ENCODE measurements around the gene ZNF639. TPM values are rescaled to one million over a fixed set of nuclear protein-coding genes. Genes with fewer than 3 reads are reported as not detected.
"Not testable (repeated sequence)": the region's sequence is repeated elsewhere in the genome, so short reads cannot be mapped to it uniquely, and the experiment has no call there.

The ZNF639 gene
- total RNA-seq (10 to 100 TPM; 63.6 to 68.9 TPM), total RNA-seq (65.5 to 80.4 reads per million in 2 donors)

GRCh38 chr3:179322286-179323196 lies at the start of gene ZNF639:
TSS of gene ZNF639 (plus strand) at chr3:179323031. CDS start at chr3:179328294, 5,263 bp downstream.
- Mint-ChIP-seq H3K36me3 (ENCODE audit: low read depth) (no peaks in the 10 kb centered on the region), H3K4me1 (peaks cover 24% of the 10 kb centered on the region), H3K4me3 (peak within 1 kb of the TSS; percentile 91), H3K27ac (peak within 1 kb of the TSS; percentile 96), H3K27me3 (no peaks in the 10 kb centered on the region)
- peak; percentile 88 for ATAC-seq
- peak; percentile 83 to 90 (median 83) for DNase-seq
- H3K9me3 ChIP-seq (ENCODE audit: control insufficient read depth, low read length, poor library complexity, severe bottlenecking): no peaks in the 10 kb centered on the region

DNA sequence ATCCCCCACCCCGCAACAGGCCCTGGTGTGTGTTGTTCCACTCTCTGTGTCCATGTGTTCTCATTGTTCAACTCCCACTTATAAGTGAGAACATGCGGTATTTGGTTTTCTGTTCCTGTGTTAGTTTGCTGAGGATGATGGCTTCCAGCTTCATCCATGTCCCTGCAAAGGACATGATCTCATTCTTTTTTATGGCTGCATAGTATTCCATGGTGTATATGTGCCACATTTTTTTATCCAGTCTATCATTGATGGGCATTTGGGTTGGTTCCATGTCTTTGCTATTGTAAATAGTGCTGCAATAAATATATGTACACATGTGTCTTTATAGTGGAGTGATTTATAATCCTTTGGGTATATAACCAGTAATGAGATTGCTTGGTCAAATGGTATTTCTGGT lies 48.4 kb upstream of the ZNF639 start:
- not testable (repeated sequence) for H3K36me3 Mint-ChIP-seq (ENCODE audit: low read depth); H3K9me3 ChIP-seq (ENCODE audit: control insufficient read depth, low read length, poor library complexity, severe bottlenecking); H3K4me3 Mint-ChIP-seq; ATAC-seq; H3K27ac Mint-ChIP-seq; DNase-seq; H3K4me1 Mint-ChIP-seq
- peaks cover 22% of the 10 kb centered on the region for H3K27me3 Mint-ChIP-seq

GRCh38 chr3:179276001-179276400 lies 46.8 kb upstream of the ZNF639 start:
- Mint-ChIP-seq H3K36me3 (ENCODE audit: low read depth) (peaks cover 2% of the 10 kb centered on the region), H3K27ac (no peak overlapping the region), H3K27me3 (peaks cover 25% of the 10 kb centered on the region), H3K4me1 (peaks cover 2% of the 10 kb centered on the region), H3K4me3 (no peak overlapping the region)
- no peaks in the 10 kb centered on the region for H3K9me3 ChIP-seq (ENCODE audit: control insufficient read depth, low read length, poor library complexity, severe bottlenecking)
- DNase-seq (no peak), ATAC-seq (no peak)

DNA sequence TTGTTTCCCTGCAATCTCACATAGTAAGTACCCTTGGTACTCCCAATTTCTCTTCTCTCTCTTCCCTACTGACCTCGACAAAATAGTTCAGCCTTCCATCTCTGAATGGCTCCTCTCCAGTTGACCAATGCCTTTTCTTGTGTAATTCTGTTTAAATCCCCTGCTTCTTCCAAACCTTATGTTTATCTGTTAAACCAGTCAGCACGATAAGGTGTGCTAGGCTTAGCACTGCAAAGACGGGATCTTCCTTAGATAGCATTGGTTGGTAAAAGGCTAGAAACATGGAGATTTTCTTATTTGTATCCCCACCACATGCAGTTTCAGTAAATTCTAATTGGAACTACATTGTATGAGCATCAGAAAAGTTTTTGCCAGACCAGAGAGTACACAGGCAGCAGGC lies 46.1 kb upstream of the ZNF639 start:
- no peaks in the 10 kb centered on the region for H3K9me3 ChIP-seq (ENCODE audit: control insufficient read depth, low read length, poor library complexity, severe bottlenecking)
- Mint-ChIP-seq H3K36me3 (ENCODE audit: low read depth) (peaks cover 2% of the 10 kb centered on the region), H3K27me3 (peaks cover 25% of the 10 kb centered on the region), H3K4me1 (peaks cover 2% of the 10 kb centered on the region), H3K4me3 (no peak overlapping the region), H3K27ac (no peak overlapping the region)
- DNase-seq: no peak
- ATAC-seq: no peak

DNA sequence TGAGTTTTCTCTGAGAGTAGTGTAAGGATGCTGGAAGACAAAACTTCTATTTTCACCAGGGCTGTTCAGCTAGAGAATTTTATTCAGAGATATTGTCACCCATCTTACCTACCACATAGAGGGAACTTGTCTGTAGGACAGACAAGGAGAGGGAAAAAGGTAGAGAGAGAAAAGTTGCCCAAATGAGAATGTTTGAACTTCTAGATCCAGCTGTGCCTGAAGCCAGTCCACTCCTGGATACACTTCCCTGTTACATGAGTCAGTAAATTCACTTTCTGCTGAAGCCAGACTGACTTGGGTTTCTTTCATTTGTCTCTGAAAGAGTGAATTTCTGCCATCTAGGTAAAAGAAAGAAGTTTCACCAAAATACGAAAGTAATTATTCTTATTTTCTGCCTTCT lies 44.7 kb upstream of the ZNF639 start:
- Mint-ChIP-seq H3K4me1 (no peaks in the 10 kb centered on the region), H3K27me3 (peaks cover 38% of the 10 kb centered on the region), H3K27ac (no peak overlapping the region), H3K4me3 (no peak overlapping the region), H3K36me3 (ENCODE audit: low read depth) (peaks cover 2% of the 10 kb centered on the region)
- no peak for ATAC-seq
- no peak for DNase-seq
- no peaks in the 10 kb centered on the region for H3K9me3 ChIP-seq (ENCODE audit: control insufficient read depth, low read length, poor library complexity, severe bottlenecking)

GRCh38 chr3:179278932-179279693 lies 43.7 kb upstream of the ZNF639 start:
- H3K9me3 ChIP-seq (ENCODE audit: control insufficient read depth, low read length, poor library complexity, severe bottlenecking): no peaks in the 10 kb centered on the region
- ATAC-seq (no peak), DNase-seq (no peak)
- H3K4me1 Mint-ChIP-seq: no peaks in the 10 kb centered on the region
- H3K4me3 Mint-ChIP-seq: no peak overlapping the region
- H3K27ac Mint-ChIP-seq: no peak overlapping the region
- peaks cover 45% of the 10 kb centered on the region for H3K27me3 Mint-ChIP-seq
- H3K36me3 Mint-ChIP-seq (ENCODE audit: low read depth): peaks cover 2% of the 10 kb centered on the region

DNA sequence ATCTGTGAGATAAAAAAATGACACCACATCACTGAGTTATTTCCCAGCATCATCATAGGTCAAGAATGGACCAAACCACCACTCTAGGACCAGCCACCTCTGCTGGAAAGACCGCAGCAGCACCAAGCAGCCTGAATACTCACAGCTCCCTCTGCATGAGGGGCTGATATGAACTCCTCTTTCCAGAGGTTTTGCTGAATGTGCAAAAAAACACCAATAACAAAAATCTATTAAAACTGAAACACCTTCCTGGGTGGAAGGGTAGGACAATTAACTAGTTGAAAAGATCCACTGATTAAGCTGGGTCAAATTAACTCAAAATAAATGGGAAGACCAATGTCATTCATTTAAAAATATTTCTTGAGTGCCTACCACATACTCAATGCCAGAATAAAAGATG lies 43.0 kb upstream of the ZNF639 start:
- DNase-seq (no peak), ATAC-seq (no peak)
- Mint-ChIP-seq H3K27me3 (peaks cover 52% of the 10 kb centered on the region), H3K4me3 (no peak overlapping the region), H3K36me3 (ENCODE audit: low read depth) (peaks cover 2% of the 10 kb centered on the region), H3K4me1 (no peaks in the 10 kb centered on the region), H3K27ac (no peak overlapping the region)
- H3K9me3 ChIP-seq (ENCODE audit: control insufficient read depth, low read length, poor library complexity, severe bottlenecking): no peaks in the 10 kb centered on the region

GRCh38 chr3:179281825-179282224 lies 41.0 kb upstream of the ZNF639 start:
- peaks cover 46% of the 10 kb centered on the region for H3K27me3 Mint-ChIP-seq
- H3K4me3 Mint-ChIP-seq: no peak overlapping the region
- H3K9me3 ChIP-seq (ENCODE audit: control insufficient read depth, low read length, poor library complexity, severe bottlenecking): no peaks in the 10 kb centered on the region
- ATAC-seq (no peak), DNase-seq (no peak)
- H3K27ac Mint-ChIP-seq: no peak overlapping the region
- no peaks in the 10 kb centered on the region for H3K36me3 Mint-ChIP-seq (ENCODE audit: low read depth)
- H3K4me1 Mint-ChIP-seq: no peaks in the 10 kb centered on the region

- Mint-ChIP-seq H3K36me3 (ENCODE audit: low read depth) (no peaks in the 10 kb centered on the region), H3K27me3 (peaks cover 38% of the 10 kb centered on the region), H3K4me3 (no peak overlapping the region), H3K4me1 (peaks cover 3% of the 10 kb centered on the region), H3K27ac (no peak overlapping the region)
- ATAC-seq (no peak), DNase-seq (no peak)
- H3K9me3 ChIP-seq (ENCODE audit: control insufficient read depth, low read length, poor library complexity, severe bottlenecking): no peaks in the 10 kb centered on the region
Observed at GRCh38 chr3:179286331-179286730, 36.5 kb upstream of the ZNF639 start.

DNA sequence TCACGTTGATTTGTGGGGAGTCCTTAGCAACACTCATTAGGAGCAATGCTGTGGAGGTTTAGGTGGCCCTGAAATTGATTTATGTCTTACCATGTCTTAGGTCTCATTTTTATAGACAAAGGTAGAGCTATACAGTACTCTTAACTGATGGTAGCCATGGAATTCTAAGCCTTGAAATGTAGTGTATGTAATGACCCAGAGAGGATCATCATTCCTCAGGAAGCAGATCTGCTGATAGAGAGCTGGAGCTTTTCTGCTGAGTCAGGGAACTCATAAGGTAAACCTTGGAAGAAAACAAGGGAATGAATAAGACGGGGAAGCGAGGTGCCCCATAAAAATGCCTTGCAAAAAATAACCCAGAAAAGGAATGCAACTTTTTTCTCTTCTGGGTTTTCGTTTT lies 34.0 kb upstream of the ZNF639 start:
- H3K4me1 Mint-ChIP-seq: peaks cover 3% of the 10 kb centered on the region
- H3K4me3 Mint-ChIP-seq: no peak overlapping the region
- H3K27me3 Mint-ChIP-seq: peaks cover 36% of the 10 kb centered on the region
- DNase-seq: no peak
- ATAC-seq: no peak
- H3K27ac Mint-ChIP-seq: no peak overlapping the region
- no peaks in the 10 kb centered on the region for H3K36me3 Mint-ChIP-seq (ENCODE audit: low read depth)
- no peaks in the 10 kb centered on the region for H3K9me3 ChIP-seq (ENCODE audit: control insufficient read depth, low read length, poor library complexity, severe bottlenecking)

DNA sequence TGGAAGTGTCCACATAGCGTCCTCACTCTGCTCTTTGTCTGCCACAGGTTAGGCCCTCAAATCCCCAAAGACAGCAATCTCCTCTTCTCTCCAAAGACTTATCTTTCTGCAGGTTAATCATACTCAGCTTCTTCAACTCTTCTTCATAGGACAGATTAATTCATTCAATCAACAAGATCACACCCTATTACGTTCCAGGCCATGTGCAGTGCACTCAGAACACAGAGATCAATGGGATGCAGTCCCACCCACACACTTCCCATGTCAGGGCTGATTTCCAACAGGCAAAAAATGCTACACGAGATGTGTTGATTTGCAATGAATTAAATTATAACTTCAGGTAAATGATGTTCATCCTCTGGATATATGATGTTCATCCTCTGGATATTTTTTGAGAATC lies 33.5 kb upstream of the ZNF639 start:
- Mint-ChIP-seq H3K27me3 (peaks cover 31% of the 10 kb centered on the region), H3K4me3 (no peak overlapping the region), H3K36me3 (ENCODE audit: low read depth) (no peaks in the 10 kb centered on the region), H3K27ac (no peak overlapping the region), H3K4me1 (peaks cover 3% of the 10 kb centered on the region)
- no peak for DNase-seq
- ATAC-seq: no peak
- no peaks in the 10 kb centered on the region for H3K9me3 ChIP-seq (ENCODE audit: control insufficient read depth, low read length, poor library complexity, severe bottlenecking)

GRCh38 chr3:179292450-179292849 lies 30.4 kb upstream of the ZNF639 start:
- H3K27ac Mint-ChIP-seq: no peak overlapping the region

DNA sequence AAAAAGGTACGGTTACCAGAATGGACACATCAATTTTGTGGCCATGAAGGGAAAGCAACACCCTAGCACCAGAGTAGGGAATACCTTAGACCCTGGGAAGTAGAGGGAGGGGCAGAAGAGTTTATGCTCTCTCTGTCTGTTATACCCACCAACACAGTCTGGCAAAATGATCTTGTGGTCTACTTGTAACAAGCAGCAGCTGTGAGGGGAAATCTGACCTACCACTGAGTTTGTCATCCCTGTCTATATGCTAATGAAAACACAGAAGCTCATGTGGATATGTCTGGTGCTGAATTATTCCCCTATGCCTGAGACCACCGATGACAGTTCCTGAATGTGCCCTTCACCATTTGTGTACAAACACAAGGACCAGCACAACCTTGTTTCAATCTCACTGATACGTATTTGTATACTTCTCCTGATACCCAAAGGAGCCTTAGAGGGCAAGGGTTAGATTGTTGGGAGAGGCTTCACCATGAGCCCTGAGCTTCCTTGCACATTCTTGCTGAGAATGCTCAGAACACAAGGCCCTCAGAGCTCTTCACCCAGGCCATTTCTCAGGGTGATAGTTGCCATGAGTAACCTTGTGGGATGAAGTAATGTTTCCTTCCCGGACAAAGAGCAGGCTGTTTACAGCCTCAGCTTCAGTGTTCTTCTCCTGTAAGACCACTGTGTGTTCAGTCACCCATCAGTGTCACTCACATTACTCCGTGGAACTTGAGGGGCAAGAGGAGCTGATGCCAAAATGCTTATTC lies 24.7 kb upstream of the ZNF639 start:
- DNase-seq: no peak
- no peaks in the 10 kb centered on the region for H3K9me3 ChIP-seq (ENCODE audit: control insufficient read depth, low read length, poor library complexity, severe bottlenecking)
- no peaks in the 10 kb centered on the region for H3K4me1 Mint-ChIP-seq
- no peak for ATAC-seq
- H3K27ac Mint-ChIP-seq: no peak overlapping the region
- H3K4me3 Mint-ChIP-seq: no peak overlapping the region
- peaks cover 23% of the 10 kb centered on the region for H3K27me3 Mint-ChIP-seq
- H3K36me3 Mint-ChIP-seq (ENCODE audit: low read depth): no peaks in the 10 kb centered on the region

More at GRCh38 chr3:179292450-179292849, 30.4 kb upstream of the ZNF639 start:
- Mint-ChIP-seq H3K4me1 (peaks cover 3% of the 10 kb centered on the region), H3K36me3 (ENCODE audit: low read depth) (no peaks in the 10 kb centered on the region), H3K27me3 (peaks cover 39% of the 10 kb centered on the region), H3K4me3 (no peak overlapping the region)
- ATAC-seq (no peak), DNase-seq (no peak)
- no peaks in the 10 kb centered on the region for H3K9me3 ChIP-seq (ENCODE audit: control insufficient read depth, low read length, poor library complexity, severe bottlenecking)
